Suprapubic skin (tissue), 4 donors: ENCODE results near the gene RASAL1. TPM values are rescaled to one million over a fixed set of nuclear protein-coding genes. Genes with fewer than 3 reads are reported as not detected.
"Not testable (repeated sequence)": the region's sequence is repeated elsewhere in the genome, so short reads cannot be mapped to it uniquely, and the experiment has no call there.

Experiments
- DNase-seq, 2 donors: peaks; one replicate each; pipeline ENCODE4 v3.0.0-alpha.2; 2019; ENCODE audit warnings: low spot score in 2 of 2
- H3K27ac ChIP-seq: fragments of 200-600 bp; sonication (generic); one replicate; pipeline ENCODE4 v1.5.1; 2019
- H3K27me3 ChIP-seq: fragments of 200-600 bp; sonication (generic); one replicate; pipeline ENCODE4 v1.5.1; 2019
- H3K36me3 ChIP-seq: fragments of 200-600 bp; sonication (generic); one replicate; pipeline ENCODE4 v1.5.1; 2019
- H3K4me1 ChIP-seq: fragments of 200-600 bp; sonication (generic); one replicate; pipeline ENCODE4 v1.5.1; 2019
- H3K4me3 ChIP-seq: fragments of 200-600 bp; sonication (generic); one replicate; pipeline ENCODE4 v1.5.1; 2019; ENCODE audit warnings: mild to moderate bottlenecking
- H3K9me3 ChIP-seq: fragments of 200-600 bp; sonication (generic); one replicate; pipeline ENCODE4 v1.5.1; 2019
- EP300 ChIP-seq: sonication (generic); formaldehyde crosslinking; IDR thresholded peaks from one replicate; pipeline ENCODE4 v1.6.1; 2017; ENCODE audit warnings: antibody characterized with exemption
- POLR2A ChIP-seq, 2 donors: fragments of 450-650 bp; IDR thresholded peaks; one replicate each; pipeline ENCODE4 v1.6.1; 2017; ENCODE audit warnings: antibody characterized with exemption in 2 of 2, mild to moderate bottlenecking in 2 of 2, moderate library complexity in 2 of 2
- POLR2AphosphoS5 ChIP-seq, 3 donors: sonication (generic); formaldehyde crosslinking; IDR thresholded peaks; one replicate each; pipeline ENCODE4 v1.6.1; 2017; ENCODE audit warnings: antibody characterized with exemption in 3 of 3
- WGBS: methylation state at CpG from one replicate; pipeline ENCODE4 v1.1.5; 2018; 5-methylcytosine and 5-hydroxymethylcytosine counted together
- total RNA-seq, 4 donors: library from RNA; depleted of rRNA; stranded (reverse); fragments of >200 nt; gene quantifications; one replicate each; pipeline ENCODE4 v1.1.0, GENCODE V29; 2016
- TF ChIP-seq, protein P1 (sequence below), 2 donors: fragments of 200-600 bp in 1 of 2; fragments of 450-650 bp in 1 of 2; sonication (generic) in 1 of 2; IDR thresholded peaks; one replicate each; pipeline ENCODE4 v1.5.1; 2016 to 2019; ENCODE audit warnings: antibody characterized with exemption in 2 of 2, mild to moderate bottlenecking in 1 of 2, moderate library complexity in 1 of 2

The RASAL1 gene
- total RNA-seq, 4 donors from 2014 or later: 19.8 to 39.0 (median 32.5) TPM

DNA sequence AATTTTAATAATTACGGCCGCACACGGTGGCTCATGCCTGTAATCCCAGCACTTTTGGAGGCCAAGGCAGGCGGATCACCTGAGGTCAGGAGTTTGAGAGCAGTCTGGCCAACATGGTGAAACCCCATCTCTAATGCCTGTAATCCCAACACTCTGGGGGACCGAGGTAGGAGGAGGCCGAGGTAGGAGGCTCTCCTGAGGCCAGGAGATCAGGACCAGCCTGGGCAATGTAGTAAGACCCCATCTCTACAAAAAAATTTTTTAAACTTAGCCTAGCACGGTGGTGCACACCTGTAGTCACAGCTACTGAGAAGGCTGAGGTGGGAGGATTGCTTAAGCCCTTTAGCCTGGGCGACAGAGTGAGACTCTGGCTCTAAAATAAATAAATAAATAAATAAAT lies 8.4 kb upstream of the RASAL1 start:
- Histone ChIP-seq H3K4me1 (peaks cover 17% of the 10 kb centered on the region), H3K36me3 (no peaks in the 10 kb centered on the region), H3K27me3 (no peaks in the 10 kb centered on the region), H3K27ac (no peak overlapping the region), H3K9me3 (no peaks in the 10 kb centered on the region), H3K4me3 (no peak overlapping the region)
- 86% methylated on average over 8 of the region's 8 CpGs for WGBS
- no peak for DNase-seq
- TF ChIP-seq EP300: no peak
- no peak for TF ChIP-seq POLR2AphosphoS5 (IDR thresholded peaks at IDR 0.05)
- TF ChIP-seq, protein P1, sequence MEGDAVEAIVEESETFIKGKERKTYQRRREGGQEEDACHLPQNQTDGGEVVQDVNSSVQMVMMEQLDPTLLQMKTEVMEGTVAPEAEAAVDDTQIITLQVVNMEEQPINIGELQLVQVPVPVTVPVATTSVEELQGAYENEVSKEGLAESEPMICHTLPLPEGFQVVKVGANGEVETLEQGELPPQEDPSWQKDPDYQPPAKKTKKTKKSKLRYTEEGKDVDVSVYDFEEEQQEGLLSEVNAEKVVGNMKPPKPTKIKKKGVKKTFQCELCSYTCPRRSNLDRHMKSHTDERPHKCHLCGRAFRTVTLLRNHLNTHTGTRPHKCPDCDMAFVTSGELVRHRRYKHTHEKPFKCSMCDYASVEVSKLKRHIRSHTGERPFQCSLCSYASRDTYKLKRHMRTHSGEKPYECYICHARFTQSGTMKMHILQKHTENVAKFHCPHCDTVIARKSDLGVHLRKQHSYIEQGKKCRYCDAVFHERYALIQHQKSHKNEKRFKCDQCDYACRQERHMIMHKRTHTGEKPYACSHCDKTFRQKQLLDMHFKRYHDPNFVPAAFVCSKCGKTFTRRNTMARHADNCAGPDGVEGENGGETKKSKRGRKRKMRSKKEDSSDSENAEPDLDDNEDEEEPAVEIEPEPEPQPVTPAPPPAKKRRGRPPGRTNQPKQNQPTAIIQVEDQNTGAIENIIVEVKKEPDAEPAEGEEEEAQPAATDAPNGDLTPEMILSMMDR (IDR thresholded peaks at IDR 0.05): no peak
- TF ChIP-seq POLR2A (IDR thresholded peaks at IDR 0.05): no peak

- WGBS: 60% methylated on average over 3 of the region's 5 CpGs
Observed at GRCh38 chr12:113142886-113143332, 7.3 kb upstream of the RASAL1 start.

DNA sequence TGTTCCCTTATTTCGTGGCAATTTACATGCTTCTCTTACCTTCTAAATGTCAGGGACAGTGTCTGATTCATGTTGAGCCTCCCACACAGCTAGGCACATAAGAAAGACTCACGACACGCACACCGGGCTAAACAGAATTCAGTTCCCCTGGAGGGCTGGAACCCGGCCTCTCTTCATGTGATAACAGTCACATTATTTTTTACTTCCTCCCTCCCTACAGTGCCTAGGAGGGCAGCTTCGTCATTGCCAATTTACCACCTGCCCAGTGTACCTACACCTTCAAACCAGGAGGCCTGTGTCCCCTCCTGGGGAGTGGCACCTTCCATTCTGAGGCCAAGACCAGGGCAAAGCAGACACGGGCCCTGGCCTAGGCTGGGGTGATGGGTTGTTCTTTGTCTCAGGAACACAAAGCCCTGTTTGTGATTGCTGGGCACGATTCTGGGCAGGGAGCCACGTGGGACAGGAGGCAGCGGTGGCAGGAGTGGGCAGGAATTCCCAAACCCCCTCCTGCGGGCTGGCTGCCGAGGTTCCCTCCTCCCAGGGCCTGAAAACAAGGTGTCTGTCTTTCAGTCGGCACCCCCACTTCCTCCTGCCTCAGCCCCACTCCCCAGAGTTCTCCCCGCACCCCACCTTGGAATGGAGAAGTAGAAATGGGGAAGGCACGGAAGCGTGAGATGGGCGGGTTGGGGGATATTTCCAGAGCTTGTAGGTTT lies 6.8 kb upstream of the RASAL1 start:
- Histone ChIP-seq H3K9me3 (no peaks in the 10 kb centered on the region), H3K27me3 (peaks cover 6% of the 10 kb centered on the region), H3K4me1 (peaks cover 17% of the 10 kb centered on the region), H3K4me3 (no peak overlapping the region), H3K27ac (peak overlapping the region; percentile 75), H3K36me3 (no peaks in the 10 kb centered on the region)
- WGBS: 64% methylated on average over 17 of the region's 17 CpGs
- peak in 1 of 2 donors; percentile 74 for DNase-seq
- TF ChIP-seq EP300 (no peak), POLR2A (IDR thresholded peaks at IDR 0.05) (no peak), POLR2AphosphoS5 (IDR thresholded peaks at IDR 0.05) (no peak)
- TF ChIP-seq, protein P1 (IDR thresholded peaks at IDR 0.05): no peak

More at GRCh38 chr12:113142886-113143332, 7.3 kb upstream of the RASAL1 start:
- H3K36me3 ChIP-seq: no peaks in the 10 kb centered on the region
- DNase-seq: no peak
- H3K4me1 ChIP-seq: peaks cover 17% of the 10 kb centered on the region
- no peak overlapping the region for H3K4me3 ChIP-seq
- H3K27me3 ChIP-seq: peaks cover under 1% of the 10 kb centered on the region
- TF ChIP-seq EP300 (no peak), POLR2A (IDR thresholded peaks at IDR 0.05) (no peak), POLR2AphosphoS5 (IDR thresholded peaks at IDR 0.05) (no peak)
- TF ChIP-seq, protein P1 (IDR thresholded peaks at IDR 0.05): no peak
- H3K27ac ChIP-seq: peak overlapping the region; percentile 75
- no peaks in the 10 kb centered on the region for H3K9me3 ChIP-seq

GRCh38 chr12:113141716-113142115 lies 6.2 kb upstream of the RASAL1 start:
- peak overlapping the region; percentile 75 for H3K27ac ChIP-seq

GRCh38 chr12:113140706-113141105 lies 5.1 kb upstream of the RASAL1 start:
- Histone ChIP-seq H3K4me1 (peaks cover 21% of the 10 kb centered on the region), H3K4me3 (no peak overlapping the region), H3K27ac (peak overlapping the region; percentile 75), H3K9me3 (no peaks in the 10 kb centered on the region), H3K27me3 (peaks cover 10% of the 10 kb centered on the region), H3K36me3 (no peaks in the 10 kb centered on the region)
- no peak for DNase-seq
- no peak for TF ChIP-seq POLR2A (IDR thresholded peaks at IDR 0.05)
- no peak for TF ChIP-seq EP300
- TF ChIP-seq, protein P1 (IDR thresholded peaks at IDR 0.05): no peak
- TF ChIP-seq POLR2AphosphoS5 (IDR thresholded peaks at IDR 0.05): no peak
- WGBS: 59% methylated on average over 7 of the region's 7 CpGs

More at GRCh38 chr12:113141716-113142115, 6.2 kb upstream of the RASAL1 start:
- H3K4me3 ChIP-seq, H3K9me3 ChIP-seq, H3K36me3 ChIP-seq, DNase-seq, H3K27me3 ChIP-seq: not testable (repeated sequence)
- H3K4me1 ChIP-seq: peaks cover 17% of the 10 kb centered on the region
- 76% methylated on average over 3 of the region's 3 CpGs for WGBS
